ENCODE measurements around the gene PTCD1. TPM values are rescaled to one million over a fixed set of nuclear protein-coding genes. Genes with fewer than 3 reads are reported as not detected.

The PTCD1 gene
- total RNA-seq, 1 experiment from 2014 or later, result 7.3 TPM

DNA sequence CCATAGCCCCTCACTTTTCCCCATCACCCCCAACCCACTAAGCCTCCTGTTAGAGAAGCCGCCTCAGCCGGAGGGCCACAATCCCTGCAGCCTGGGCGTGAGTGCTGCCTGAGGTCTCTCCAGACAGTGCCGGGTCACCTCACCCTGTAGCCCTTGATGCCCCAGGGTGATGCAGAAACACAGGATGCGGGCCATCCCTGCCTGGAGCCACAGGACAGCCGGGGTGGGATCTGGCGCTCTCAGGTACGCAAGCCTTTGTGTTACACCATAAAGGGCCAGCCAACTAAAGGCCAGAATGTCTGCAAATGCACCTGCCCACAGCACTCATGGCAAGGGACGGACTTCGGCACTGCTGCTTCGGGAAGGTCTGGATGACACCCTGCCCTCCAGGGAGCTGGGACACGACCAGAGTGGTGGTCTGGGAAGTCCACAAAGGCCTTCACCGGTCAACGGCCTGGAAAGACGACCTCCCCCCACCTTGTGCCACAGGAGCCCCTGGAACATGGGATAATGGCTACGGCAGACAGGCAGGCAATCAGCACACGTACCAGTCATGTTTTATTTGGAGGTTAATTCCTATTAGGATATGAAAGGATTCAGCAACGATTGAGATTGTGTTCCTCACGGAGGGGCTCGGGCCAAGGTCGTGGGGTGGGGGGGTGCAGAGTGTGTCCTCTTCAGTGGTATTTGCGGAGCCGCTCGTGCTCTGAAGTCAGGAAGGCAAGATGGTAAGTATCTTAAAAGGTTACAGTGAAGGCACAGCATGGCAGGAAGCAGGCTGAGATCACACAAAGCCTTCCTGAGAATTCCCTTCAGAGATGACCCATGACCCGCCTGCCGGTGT, 19.3 kb upstream of the PTCD1 start:
- no peak for DNase-seq (ENCODE audit: low read depth in 1 of 2, low spot score in 2 of 2)
- H3K4me3 ChIP-seq, result no peak overlapping the region
- H3K4me1 ChIP-seq (replicated peaks), result no peaks in the 10 kb centered on the region
- peaks cover 97% of the 10 kb centered on the region for H3K36me3 ChIP-seq
- no peak overlapping the region for H3K27ac ChIP-seq
- H3K9me3 ChIP-seq (replicated peaks), result no peaks in the 10 kb centered on the region; the same call in 1 of the 2 replicates
- no peaks in the 10 kb centered on the region for H3K27me3 ChIP-seq (replicated peaks)

DNA sequence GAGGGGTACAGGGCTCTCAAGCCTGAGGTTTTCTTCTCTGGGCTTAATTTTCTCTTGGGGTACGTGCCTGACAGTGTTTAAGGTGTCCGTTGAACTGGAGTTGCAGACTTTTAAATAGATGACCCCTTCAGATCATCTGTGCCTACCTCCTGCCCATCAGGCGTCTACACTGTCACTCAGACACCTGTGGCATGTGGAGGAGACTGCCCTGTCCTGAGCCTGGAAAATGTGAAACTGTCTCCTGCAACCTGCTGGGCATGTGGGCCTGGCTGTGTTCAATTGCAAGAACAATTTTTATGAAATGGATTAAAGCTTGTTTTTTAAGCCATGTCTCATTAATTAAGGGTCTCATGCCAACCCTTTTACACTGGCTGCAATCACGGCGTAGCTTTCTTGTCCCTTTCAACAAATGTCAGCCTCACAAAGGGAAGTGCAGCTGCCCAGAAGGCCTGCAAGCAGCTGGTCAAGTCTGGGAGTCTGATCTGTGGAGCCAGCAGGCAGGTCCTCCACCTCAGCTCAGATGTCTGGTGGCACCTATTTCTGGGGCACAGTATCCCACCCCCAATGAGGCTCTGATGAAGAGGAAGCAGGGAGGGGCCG, 18.6 kb upstream of the PTCD1 start:
- no peak for DNase-seq (ENCODE audit: low read depth in 1 of 2, low spot score in 2 of 2)
- H3K27me3 ChIP-seq (replicated peaks), result no peaks in the 10 kb centered on the region
- no peak overlapping the region for H3K27ac ChIP-seq
- H3K4me1 ChIP-seq (replicated peaks), result no peaks in the 10 kb centered on the region
- no peak overlapping the region for H3K4me3 ChIP-seq
- peaks cover 98% of the 10 kb centered on the region for H3K36me3 ChIP-seq
- no peaks in the 10 kb centered on the region; the same call in 1 of the 2 replicates for H3K9me3 ChIP-seq (replicated peaks)

DNA sequence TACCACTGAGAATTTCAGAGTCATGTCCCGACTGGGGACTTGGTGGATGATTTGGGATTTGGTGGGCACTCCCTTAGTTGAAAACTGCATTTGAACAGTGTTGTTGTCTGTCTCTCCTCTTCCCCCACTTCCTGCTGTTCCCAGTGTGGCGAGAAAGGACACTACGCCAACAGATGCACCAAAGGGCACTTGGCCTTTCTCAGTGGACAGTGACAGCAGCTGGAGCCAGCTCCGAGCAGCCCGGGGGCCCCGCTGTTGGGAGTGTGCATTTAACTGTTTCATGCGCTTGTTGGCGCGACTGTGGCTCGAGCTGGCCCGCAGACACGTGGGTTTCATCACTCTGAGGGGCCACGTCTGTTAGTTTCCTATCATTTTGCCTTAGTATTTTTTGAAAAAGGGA, 17.7 kb upstream of the PTCD1 start:
- Histone ChIP-seq H3K27me3 (replicated peaks) (no peaks in the 10 kb centered on the region), H3K4me3 (no peak overlapping the region), H3K27ac (no peak overlapping the region), H3K36me3 (peaks cover 100% of the 10 kb centered on the region), H3K4me1 (replicated peaks) (no peaks in the 10 kb centered on the region), H3K9me3 (replicated peaks) (no peaks in the 10 kb centered on the region; the same call in 1 of the 2 replicates)
- no peak for DNase-seq (ENCODE audit: low read depth in 1 of 2, low spot score in 2 of 2)

GRCh38 chr7:99455874-99456273, 17.3 kb upstream of the PTCD1 start:
- H3K27ac ChIP-seq, result no peak overlapping the region
- H3K27me3 ChIP-seq (replicated peaks), result no peaks in the 10 kb centered on the region
- H3K36me3 ChIP-seq, result peaks cover 100% of the 10 kb centered on the region
- H3K9me3 ChIP-seq (replicated peaks), result no peaks in the 10 kb centered on the region; the same call in 1 of the 2 replicates
- DNase-seq (ENCODE audit: low read depth in 1 of 2, low spot score in 2 of 2), result no peak
- no peak overlapping the region for H3K4me3 ChIP-seq
- H3K4me1 ChIP-seq (replicated peaks), result no peaks in the 10 kb centered on the region

- H3K9me3 ChIP-seq (replicated peaks), result no peaks in the 10 kb centered on the region; the same call in 1 of the 2 replicates
- H3K27me3 ChIP-seq (replicated peaks), result no peaks in the 10 kb centered on the region
- H3K4me3 ChIP-seq, result no peak overlapping the region
- no peak for DNase-seq (ENCODE audit: low read depth in 1 of 2, low spot score in 2 of 2)
- no peak overlapping the region for H3K27ac ChIP-seq
- peaks cover 100% of the 10 kb centered on the region for H3K36me3 ChIP-seq
- no peaks in the 10 kb centered on the region for H3K4me1 ChIP-seq (replicated peaks)
Measured at GRCh38 chr7:99453105-99453504, 14.5 kb upstream of the PTCD1 start.

DNA sequence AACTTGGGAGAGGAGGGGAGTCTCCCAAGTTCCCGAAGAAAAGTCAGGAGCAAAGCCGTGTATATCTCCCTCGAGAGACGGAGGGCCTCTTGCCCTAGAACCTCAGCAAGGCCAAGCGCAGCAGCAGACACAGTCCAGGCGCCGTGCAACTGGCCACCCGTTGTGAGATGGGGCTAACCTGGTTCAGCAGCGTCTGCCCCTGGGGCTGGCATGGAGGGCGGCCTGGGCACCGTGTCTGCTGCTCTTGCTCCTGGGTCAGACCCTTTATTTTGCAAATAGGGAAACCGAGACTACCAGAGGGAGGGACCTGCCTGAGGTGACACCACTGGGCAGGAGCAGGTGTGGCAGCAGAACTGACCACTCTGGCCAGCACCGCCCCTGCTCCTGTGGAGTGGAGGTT, 13.9 kb upstream of the PTCD1 start:
- Histone ChIP-seq H3K4me3 (no peak overlapping the region), H3K9me3 (replicated peaks) (no peaks in the 10 kb centered on the region; the same call in 1 of the 2 replicates), H3K27ac (no peak overlapping the region), H3K36me3 (peaks cover 100% of the 10 kb centered on the region), H3K27me3 (replicated peaks) (no peaks in the 10 kb centered on the region), H3K4me1 (replicated peaks) (no peaks in the 10 kb centered on the region)
- DNase-seq (ENCODE audit: low read depth in 1 of 2, low spot score in 2 of 2), result no peak

- H3K27ac ChIP-seq, result no peak overlapping the region
- no peak overlapping the region for H3K4me3 ChIP-seq
- H3K9me3 ChIP-seq (replicated peaks), result no peaks in the 10 kb centered on the region; the same call in 1 of the 2 replicates
- no peak for DNase-seq (ENCODE audit: low read depth in 1 of 2, low spot score in 2 of 2)
- no peaks in the 10 kb centered on the region for H3K27me3 ChIP-seq (replicated peaks)
- no peaks in the 10 kb centered on the region for H3K4me1 ChIP-seq (replicated peaks)
- H3K36me3 ChIP-seq, result peaks cover 97% of the 10 kb centered on the region
Measured at GRCh38 chr7:99451936-99452335, 13.3 kb upstream of the PTCD1 start.

- H3K9me3 ChIP-seq (replicated peaks), result no peaks in the 10 kb centered on the region
- no peak overlapping the region for H3K27ac ChIP-seq
- H3K36me3 ChIP-seq, result peaks cover 92% of the 10 kb centered on the region
Measured at GRCh38 chr7:99449326-99449725, 10.7 kb upstream of the PTCD1 start.

DNA sequence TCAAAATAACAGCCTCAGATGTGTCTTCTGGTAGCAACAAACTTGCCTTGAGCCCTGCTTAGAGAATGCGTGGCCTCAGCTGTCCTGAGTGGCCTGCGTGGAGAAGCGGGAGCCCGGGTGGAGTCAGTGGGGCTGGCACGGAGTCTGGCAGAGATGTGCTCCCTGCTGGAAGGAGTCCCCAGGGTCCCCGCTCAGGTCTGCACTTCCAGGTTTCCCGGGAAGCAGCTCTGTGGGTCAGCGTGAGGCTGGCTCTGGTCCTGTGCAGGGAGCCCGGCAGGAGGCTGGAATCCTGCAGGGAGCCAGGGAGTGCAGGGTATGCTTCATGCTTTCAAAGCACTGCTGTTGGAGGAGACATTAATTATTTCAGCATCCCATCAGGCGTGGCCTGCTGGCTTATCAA, 10.3 kb upstream of the PTCD1 start:
- Histone ChIP-seq H3K9me3 (replicated peaks) (no peaks in the 10 kb centered on the region), H3K27me3 (replicated peaks) (no peaks in the 10 kb centered on the region), H3K4me3 (no peak overlapping the region), H3K36me3 (peaks cover 91% of the 10 kb centered on the region), H3K4me1 (replicated peaks) (no peaks in the 10 kb centered on the region), H3K27ac (no peak overlapping the region)
- no peak for DNase-seq (ENCODE audit: low read depth in 1 of 2, low spot score in 2 of 2)

More at GRCh38 chr7:99449326-99449725, 10.7 kb upstream of the PTCD1 start:
- Histone ChIP-seq H3K4me3 (no peak overlapping the region), H3K27me3 (replicated peaks) (no peaks in the 10 kb centered on the region), H3K4me1 (replicated peaks) (no peaks in the 10 kb centered on the region)
- DNase-seq (ENCODE audit: low read depth in 1 of 2, low spot score in 2 of 2), result no peak

- peaks cover 91% of the 10 kb centered on the region for H3K36me3 ChIP-seq
- H3K4me3 ChIP-seq, result no peak overlapping the region
- no peak for DNase-seq (ENCODE audit: low read depth in 1 of 2, low spot score in 2 of 2)
- no peaks in the 10 kb centered on the region for H3K9me3 ChIP-seq (replicated peaks)
- H3K27ac ChIP-seq, result no peak overlapping the region
- H3K4me1 ChIP-seq (replicated peaks), result no peaks in the 10 kb centered on the region
- H3K27me3 ChIP-seq (replicated peaks), result no peaks in the 10 kb centered on the region
Measured at GRCh38 chr7:99447943-99448342, 9.3 kb upstream of the PTCD1 start.

DNA sequence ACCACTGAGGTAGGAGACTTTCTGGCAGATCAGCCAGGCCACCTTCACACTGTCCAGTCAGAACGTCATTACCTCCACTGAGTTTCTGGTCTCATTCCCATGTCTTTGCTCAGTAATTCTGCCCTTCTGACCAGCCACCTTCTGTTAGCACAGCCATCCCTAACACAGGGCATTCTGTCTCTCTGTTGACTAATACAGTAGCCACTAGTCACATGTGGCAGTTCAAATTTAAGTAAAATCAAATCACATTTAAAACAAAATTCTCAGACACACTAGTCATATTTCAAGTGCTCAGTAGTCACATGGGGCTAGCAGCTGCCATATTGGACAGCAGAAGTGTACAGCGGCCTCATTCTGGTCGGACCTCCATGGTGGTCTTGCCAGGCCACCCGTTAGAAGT, 7.5 kb upstream of the PTCD1 start:
- peaks cover 88% of the 10 kb centered on the region for H3K36me3 ChIP-seq
- H3K9me3 ChIP-seq (replicated peaks), result no peaks in the 10 kb centered on the region
- DNase-seq (ENCODE audit: low read depth in 1 of 2, low spot score in 2 of 2), result no peak
- no peaks in the 10 kb centered on the region for H3K4me1 ChIP-seq (replicated peaks)
- no peak overlapping the region for H3K27ac ChIP-seq
- H3K4me3 ChIP-seq, result no peak overlapping the region
- no peaks in the 10 kb centered on the region for H3K27me3 ChIP-seq (replicated peaks)

DNA sequence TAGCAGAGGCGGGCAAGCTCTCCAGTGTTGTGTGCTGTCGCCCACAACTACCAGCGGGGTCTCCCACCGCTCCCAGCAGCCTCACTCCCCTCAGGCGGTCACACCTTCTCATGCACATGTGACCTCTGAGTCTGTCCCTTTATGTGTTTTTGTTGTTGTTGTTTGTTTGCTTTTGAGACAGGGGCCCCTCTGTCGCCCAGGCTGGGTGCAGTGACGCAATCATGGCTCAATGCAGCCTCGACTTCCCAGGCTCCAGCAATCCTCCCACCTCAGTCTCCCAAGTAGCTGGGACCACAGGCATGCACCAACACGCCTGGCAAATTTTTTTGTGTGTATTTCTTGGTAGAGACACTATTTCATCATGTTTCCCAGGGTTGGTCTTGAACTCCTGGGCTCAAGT, 1.6 kb upstream of the PTCD1 start:
- no peaks in the 10 kb centered on the region for H3K9me3 ChIP-seq (replicated peaks)
- no peaks in the 10 kb centered on the region for H3K27me3 ChIP-seq (replicated peaks)
- H3K27ac ChIP-seq, result no peak overlapping the region
- no peak for DNase-seq (ENCODE audit: low read depth in 1 of 2, low spot score in 2 of 2)
- peaks cover 13% of the 10 kb centered on the region for H3K4me1 ChIP-seq (replicated peaks)
- peak overlapping the region; percentile 77; the same call in 1 of the 2 replicates for H3K4me3 ChIP-seq
- H3K36me3 ChIP-seq, result peaks cover 49% of the 10 kb centered on the region

GRCh38 chr7:99437946-99438572, 539 bp downstream of the PTCD1 start:
- no peak for DNase-seq (ENCODE audit: low read depth in 1 of 2, low spot score in 2 of 2)
- Histone ChIP-seq H3K27me3 (replicated peaks) (no peaks in the 10 kb centered on the region), H3K36me3 (peaks cover 42% of the 10 kb centered on the region), H3K9me3 (replicated peaks) (no peaks in the 10 kb centered on the region), H3K4me1 (replicated peaks) (peaks cover 13% of the 10 kb centered on the region), H3K27ac (peak overlapping the region; percentile 26; the same call in 1 of the 2 replicates), H3K4me3 (peak overlapping the region; percentile 77)

DNA sequence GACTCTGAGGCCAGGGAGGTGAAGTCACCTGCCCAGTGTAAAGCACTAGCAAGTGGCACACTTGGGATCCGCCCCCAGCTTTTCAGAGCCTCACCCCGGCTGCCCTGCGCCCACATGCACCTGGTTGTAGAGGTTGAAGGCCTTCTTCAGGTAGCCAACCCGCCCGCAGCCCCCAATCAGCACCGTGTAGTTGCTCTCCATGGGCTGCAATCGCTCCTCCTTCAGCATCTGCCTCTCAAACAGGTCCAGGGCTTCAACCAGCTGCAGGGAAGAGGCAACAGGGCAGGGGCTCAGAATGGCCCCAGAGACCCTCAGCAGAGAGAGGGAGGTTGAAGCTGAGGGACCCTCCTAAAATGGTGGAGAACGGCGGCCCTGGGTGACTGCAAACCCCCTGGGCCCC, 5.4 kb downstream of the PTCD1 start:
- Histone ChIP-seq H3K27me3 (replicated peaks) (no peaks in the 10 kb centered on the region), H3K4me1 (replicated peaks) (peaks cover 4% of the 10 kb centered on the region)

More for the DNA sequence above, 5.4 kb downstream of the PTCD1 start:
- H3K27ac ChIP-seq, result no peak overlapping the region
- peaks cover 52% of the 10 kb centered on the region for H3K36me3 ChIP-seq
- no peaks in the 10 kb centered on the region for H3K9me3 ChIP-seq (replicated peaks)
- no peak overlapping the region for H3K4me3 ChIP-seq
- no peak for DNase-seq (ENCODE audit: low read depth in 1 of 2, low spot score in 2 of 2)

Measured in SJSA1 (cell line).